UCSD-AML1 (cell line): ENCODE measurements around the gene RAB22A.

ENCODE experiments used
- DNase-seq: peaks from one replicate; lab custom pipeline; 2025; ENCODE audit not compliant: unreplicated experiment; lab: John Stamatoyannopoulos, UW

RAB22A gene

GRCh38 chr20:58300321-58300720, 9.2 kb upstream of the RAB22A start:
- no peak for DNase-seq

- DNase-seq, result no peak
These were observed 6.0 kb upstream of the RAB22A start for GRCh38 chr20:58303547-58303946.

- DNase-seq, result no peak
These were observed 4.5 kb upstream of the RAB22A start for GRCh38 chr20:58305061-58305460.

DNA sequence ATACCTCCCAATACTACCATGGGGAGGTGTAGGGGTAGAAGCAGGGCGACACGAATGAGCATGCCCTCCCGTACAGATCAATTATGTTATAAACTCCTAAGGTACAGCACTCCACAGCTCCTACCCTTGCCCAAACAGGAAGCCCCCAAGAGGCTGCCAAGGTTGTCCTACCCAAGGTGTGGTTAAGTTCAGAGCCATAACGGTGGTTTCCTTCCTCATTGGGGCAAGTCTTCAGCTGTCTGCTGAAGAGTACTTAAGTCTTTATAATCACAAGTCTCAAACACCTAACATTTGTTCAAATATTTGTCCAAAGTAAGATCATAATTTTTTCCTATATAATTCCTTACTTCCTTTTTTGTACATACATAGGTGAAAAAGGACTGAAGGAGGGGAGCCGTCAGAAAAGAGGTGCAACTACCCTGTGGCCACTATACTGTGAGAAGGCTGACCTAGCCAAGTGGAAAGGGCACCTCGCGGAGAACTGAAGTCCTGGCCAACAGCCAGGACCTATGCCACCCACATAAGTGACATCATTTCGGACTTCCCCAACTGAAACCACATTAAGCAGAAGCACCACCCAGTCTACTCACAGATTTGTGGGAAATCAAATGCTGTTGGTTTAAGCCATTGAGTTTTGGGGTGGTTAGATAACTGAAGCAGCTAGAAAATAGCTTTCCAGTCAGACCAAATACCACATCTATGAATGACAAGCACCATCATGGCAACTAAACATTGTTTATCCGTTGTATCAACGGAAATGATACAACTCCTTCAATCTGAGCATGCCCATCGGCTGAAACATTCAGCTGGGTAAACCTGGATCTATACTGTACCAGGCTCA, 2.9 kb upstream of the RAB22A start:
- DNase-seq, result peak; percentile 40

DNA sequence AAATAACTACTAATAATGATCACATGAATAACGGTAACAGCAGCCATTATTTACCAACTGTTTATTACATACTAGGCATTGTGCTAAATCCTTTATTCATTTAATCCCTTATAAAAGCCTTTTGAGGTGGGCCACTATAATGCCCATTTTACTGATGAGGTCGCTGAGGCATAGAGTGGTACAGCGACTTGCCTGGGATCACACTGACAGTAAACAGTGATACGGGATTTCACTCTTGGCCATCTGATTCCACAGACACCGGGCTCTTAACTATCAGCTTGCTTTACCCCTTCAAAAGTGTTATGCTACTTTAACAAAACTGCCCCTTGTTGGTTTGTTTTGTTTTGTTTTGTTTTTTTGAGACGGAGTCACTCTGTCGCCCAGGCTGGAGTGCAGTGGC, 2.2 kb upstream of the RAB22A start:
- no peak for DNase-seq

- no peak for DNase-seq
These were observed 1.2 kb upstream of the RAB22A start for GRCh38 chr20:58308290-58308679.

DNA sequence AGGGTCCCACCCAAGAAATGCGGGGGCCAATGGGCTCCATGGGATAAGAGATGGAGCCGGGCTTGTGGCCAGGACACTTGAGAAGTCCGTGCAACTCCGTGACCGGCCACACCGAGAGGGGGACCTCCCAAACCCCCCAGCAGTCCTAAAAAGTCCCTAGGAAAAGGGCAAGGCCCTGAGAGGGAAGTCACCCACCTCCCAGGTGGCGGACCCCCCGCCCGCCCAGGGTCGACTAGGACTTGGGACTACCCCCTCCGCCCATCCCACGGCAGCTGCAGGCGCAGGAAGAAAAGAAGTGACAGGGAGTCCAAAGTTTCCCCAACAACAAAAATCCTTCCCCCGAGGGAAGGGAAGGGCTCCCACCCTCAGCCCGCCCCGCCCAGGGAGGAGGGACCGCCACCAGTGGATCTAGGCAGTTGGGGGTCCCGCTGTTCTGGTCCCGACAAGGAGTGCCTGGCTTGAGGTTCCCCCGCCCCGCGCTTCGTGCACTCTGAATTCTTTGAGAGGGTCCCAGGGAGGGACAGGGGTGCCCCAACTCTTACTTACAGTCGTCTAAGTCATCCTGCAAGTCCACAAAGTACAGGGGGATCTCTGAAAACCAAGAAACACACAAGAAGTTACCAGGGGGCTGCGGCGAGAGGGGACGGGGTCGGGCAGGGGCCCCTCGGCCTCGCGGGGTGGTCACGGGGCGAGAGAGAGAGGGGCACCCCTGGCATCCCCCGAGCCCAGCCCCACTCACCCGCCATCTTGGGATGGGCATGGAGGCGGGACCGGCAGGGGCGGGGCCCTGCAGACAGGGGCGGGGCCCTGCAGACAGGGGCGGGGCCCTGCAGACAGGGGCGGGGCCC, 611 bp upstream of the RAB22A start:
- no peak for DNase-seq

DNA sequence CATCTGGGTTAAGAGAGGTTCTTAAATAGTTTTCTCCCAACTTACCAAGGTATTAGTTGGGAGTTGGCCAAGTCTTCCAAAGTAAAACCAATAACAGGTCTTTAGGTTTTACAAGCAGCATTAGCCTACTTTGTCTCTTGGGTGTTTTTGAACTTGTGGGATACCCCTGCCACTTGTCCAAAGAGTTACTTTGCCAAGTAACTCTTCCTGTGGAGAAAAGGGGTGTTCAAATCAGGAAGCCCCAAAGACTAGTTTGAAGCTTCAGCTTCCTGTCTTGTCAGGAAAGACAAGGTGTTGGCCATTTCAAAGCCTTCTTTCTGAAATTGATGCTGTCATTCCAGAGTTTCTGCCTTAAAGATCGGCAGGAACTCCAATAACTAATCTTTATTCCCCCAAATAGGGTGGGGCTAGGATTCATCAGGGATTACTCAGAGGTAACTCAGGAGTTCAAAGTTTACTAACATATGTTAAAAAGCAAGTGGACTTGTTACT, 822 bp downstream of the RAB22A start:
- no peak for DNase-seq

- no peak for DNase-seq
These were observed 3.3 kb downstream of the RAB22A start for GRCh38 chr20:58312836-58313235.

GRCh38 chr20:58313396-58313795, 3.9 kb downstream of the RAB22A start:
- no peak for DNase-seq

DNA sequence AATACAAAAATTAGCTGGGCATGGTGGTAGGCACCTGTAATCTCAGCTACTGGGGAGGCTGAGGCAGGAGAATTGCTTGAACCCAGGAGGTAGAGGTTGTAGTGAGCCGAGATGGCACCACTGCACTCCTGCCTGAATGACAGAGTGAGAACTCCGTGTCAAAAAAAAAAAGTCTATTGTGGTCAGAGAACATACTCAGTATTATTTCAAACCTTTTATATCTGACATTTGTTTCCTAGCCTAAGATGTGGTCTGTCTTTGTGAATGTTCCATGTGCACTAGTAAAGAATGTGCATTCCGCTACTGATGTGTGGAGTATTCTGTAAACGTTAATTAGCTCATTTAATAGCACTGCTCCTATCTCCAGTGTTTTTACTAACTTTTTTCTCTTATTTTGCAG, 11.7 kb downstream of the RAB22A start:
- no peak for DNase-seq

- DNase-seq, result no peak
These were observed 12.6 kb downstream of the RAB22A start for GRCh38 chr20:58322083-58322482.

DNA sequence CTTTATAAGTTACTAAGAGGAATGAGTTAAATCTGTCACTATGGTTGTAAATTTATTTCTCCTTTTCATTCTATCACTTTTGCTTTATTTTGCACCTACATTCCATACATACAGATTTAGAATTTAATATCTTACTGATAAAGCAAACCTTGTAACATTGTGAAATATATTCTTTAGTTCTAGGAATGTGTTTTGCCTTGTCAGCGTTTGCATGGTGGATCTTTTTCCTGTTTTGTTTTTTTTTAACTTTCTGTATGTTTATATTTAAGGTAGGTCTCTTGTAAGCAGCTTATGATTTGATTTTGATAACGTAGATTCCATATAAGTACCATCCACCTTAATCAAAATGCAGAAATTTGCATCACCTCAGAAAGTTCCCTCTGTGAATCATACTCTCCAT, 16.4 kb downstream of the RAB22A start:
- no peak for DNase-seq

DNA sequence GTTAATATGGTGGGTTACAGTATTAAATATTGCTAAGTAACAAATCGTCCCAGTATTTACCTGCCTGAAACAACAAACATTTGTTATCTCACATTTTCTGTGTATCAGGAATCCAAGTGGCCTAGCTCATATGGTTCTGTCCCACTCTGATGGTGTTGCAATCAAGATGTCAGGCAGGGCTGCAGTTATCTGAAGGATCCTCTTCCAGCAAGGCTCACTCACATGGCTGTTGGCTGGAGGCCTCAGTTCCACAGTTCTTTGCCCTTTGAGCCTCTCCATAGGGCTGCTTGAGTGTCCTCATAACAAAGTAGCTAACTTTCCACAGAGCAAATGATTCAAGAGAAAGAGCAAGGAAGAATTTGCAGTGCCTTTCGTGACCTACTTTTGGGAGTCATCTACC, 17.7 kb downstream of the RAB22A start:
- DNase-seq, result no peak

DNA sequence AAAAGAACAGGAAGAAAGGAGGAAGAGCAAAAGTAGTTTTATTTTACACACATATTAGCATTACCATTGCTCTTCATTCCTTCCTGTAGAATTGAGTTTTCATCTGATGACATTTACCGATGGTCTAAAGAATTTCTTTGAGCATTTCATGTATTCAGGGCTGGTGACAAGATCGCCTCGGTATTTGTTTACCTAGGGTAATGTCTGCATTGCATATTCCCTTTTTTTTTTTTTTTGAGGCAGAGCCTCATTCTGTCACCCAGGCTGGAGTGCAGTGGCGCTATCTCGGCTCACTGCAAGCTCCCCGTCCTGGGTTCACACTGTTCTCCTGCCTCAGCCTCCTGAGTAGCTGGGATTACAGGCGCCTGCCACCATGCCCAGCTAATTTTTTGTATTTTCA, 19.3 kb downstream of the RAB22A start:
- no peak for DNase-seq

DNA sequence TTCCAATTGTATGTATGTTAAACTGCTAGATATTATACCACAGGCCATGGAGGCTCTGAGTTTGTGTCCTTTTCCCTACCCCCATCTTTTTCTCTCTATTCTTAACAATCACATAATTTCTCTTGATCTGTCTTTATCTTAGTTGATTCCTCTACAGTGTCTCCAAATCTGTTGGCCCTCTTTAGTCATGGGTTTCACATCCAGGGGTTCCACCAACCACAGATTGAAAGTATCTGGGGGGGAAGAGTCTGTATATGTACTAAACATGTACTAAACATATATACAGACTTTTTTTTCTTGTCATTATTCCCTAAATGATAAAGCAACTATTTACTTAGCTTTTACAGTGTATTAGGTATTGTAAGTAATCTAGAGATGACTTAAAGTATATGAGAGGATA, 20.2 kb downstream of the RAB22A start:
- DNase-seq, result no peak

GRCh38 chr20:58330249-58330648, 20.7 kb downstream of the RAB22A start:
- no peak for DNase-seq

GRCh38 chr20:58330687-58331086, 21.2 kb downstream of the RAB22A start:
- no peak for DNase-seq

GRCh38 chr20:58331961-58332551, 22.5 kb downstream of the RAB22A start:
- no peak for DNase-seq

GRCh38 chr20:58339741-58340140, 30.2 kb downstream of the RAB22A start:
- no peak for DNase-seq

DNA sequence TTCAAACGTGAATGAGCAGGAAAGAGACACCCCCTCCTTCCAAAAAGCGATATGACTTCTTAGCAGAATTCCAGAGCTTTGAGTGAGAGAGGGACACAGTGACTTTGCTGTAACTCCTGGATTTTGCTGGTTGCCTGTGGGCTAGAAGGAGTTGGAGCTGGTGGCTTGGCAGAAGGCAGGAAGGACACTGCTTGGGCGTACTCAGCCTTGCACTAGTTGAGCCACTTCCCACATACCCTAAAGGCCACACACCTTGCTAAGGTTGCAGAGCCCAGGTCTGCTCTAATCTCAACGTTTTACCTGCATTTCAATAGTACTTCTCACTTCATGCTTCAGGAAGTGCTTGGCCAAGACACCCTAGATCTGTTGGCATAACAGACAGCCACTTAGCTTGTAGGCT, 30.6 kb downstream of the RAB22A start:
- DNase-seq, result no peak

DNA sequence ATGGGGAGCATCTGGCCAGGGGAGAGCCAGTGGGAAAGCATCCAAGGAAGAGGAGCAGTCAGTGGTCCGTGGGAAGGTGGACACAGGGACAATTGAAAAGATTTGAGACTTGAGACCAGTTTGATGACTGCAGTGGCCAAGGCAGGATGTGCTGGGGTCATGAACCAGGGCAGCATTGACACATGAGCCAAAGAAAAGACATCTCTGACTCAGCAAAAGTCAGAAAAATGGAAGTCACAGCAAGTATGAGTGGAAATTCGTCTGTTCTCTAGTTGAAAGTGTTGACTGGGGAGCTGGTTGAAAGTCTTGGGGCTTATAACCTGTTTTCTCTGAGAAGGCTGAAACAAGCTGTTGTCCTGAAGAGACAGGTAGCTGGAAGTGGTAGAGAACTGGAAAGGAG, 31.3 kb downstream of the RAB22A start:
- no peak for DNase-seq
